Heart left ventricle (tissue), 16 donors: Measurements from ENCODE around the gene NUP214. TPM values are rescaled to one million over a fixed set of nuclear protein-coding genes. Genes with fewer than 3 reads are reported as not detected.

Experiments
- ATAC-seq, 4 donors: fragments of 200-7000 bp; cut with Tn5 transposase; one replicate each; pipeline ENCODE4 v1.9.1; 2020 to 2022; ENCODE audit warnings: moderate library complexity in 4 of 4, mild to moderate bottlenecking in 3 of 4, moderate number of reproducible peaks in 1 of 4
- DNase-seq, 5 donors: peaks; one replicate each; pipeline ENCODE4 v3.0.0-alpha.2; 2020
- H3K27ac ChIP-seq, 12 donors: fragments of 200-600 bp; sonication (generic) in 4 of 12; one replicate each; pipeline versions ENCODE4 v1.5.0 to v1.8.0; 2016 to 2022; ENCODE audit warnings: mild to moderate bottlenecking in 2 of 12
- H3K27me3 ChIP-seq, 9 donors: fragments of 200-600 bp; sonication (generic) in 2 of 9; one replicate each; pipeline versions ENCODE4 v1.5.1 to v1.8.0; 2016 to 2022; ENCODE audit warnings: mild to moderate bottlenecking in 3 of 9
- H3K36me3 ChIP-seq, 9 donors: fragments of 200-600 bp; sonication (generic) in 2 of 9; one replicate each; pipeline versions ENCODE4 v1.5.0 to v1.8.0; 2018 to 2022; ENCODE audit warnings: mild to moderate bottlenecking in 2 of 9
- H3K4me1 ChIP-seq, 12 donors: fragments of 200-600 bp; sonication (generic) in 4 of 12; one replicate each; pipeline versions ENCODE4 v1.5.0 to v1.8.0; 2016 to 2022; ENCODE audit warnings: mild to moderate bottlenecking in 3 of 12
- H3K4me3 ChIP-seq, 12 donors: fragments of 200-600 bp; sonication (generic) in 4 of 12; one replicate each; pipeline versions ENCODE4 v1.5.0 to v1.8.0; 2017 to 2022; ENCODE audit warnings: mild to moderate bottlenecking in 9 of 12, moderate library complexity in 4 of 12
- H3K9me3 ChIP-seq, 12 donors: fragments of 200-600 bp; sonication (generic) in 4 of 12; one replicate each; pipeline versions ENCODE4 v1.5.0 to v1.8.0; 2016 to 2022; ENCODE audit warnings: mild to moderate bottlenecking in 1 of 12
- POLR2A ChIP-seq, 2 donors: fragments of 450-650 bp; IDR thresholded peaks; one replicate each; pipeline ENCODE4 v1.6.1; 2017; ENCODE audit warnings: antibody characterized with exemption in 2 of 2, mild to moderate bottlenecking in 2 of 2, moderate library complexity in 2 of 2
- WGBS, 4 donors: extraction: QIAGEN DNeasy Blood & Tissue Kit in 2 of 4; methylation state at CpG; one replicate each; pipeline versions ENCODE4 v1.1.5 to v1.1.7; 2013 to 2018; 5-methylcytosine and 5-hydroxymethylcytosine counted together
- intact Hi-C, 10 donors: fragments of 100-400 bp; cut with DNase I; formaldehyde crosslinking; loops; one replicate each; pipeline versions ENCODE4 v1.11.1 to v1.14.2; 2022
- polyA plus RNA-seq, 2 donors: library from polyadenylated mRNA; stranded (reverse); fragments of 200-250 nt; gene quantifications; one replicate each; pipeline ENCODE4 v1.2.3, GENCODE V29; 2013
- total RNA-seq, 9 donors: library from RNA; depleted of rRNA in 2 of 9; stranded (reverse); fragments of >200 nt in 2 of 9; fragmentation: NEBNext Ultra II Directional in 3 of 9; extraction: Animal tissue kit (Norgen Biotek cat#: 25700) in 3 of 9; gene quantifications; one replicate each; pipeline versions ENCODE4 v1.1.0 to v1.2.4, GENCODE V29; 2016 to 2023
- TF ChIP-seq, protein P1 (sequence below), 12 donors: fragments of 200-600 bp; sonication (generic) in 4 of 12; IDR thresholded peaks; one replicate each; pipeline versions ENCODE4 v1.5.0 to v1.8.0; 2018 to 2022; ENCODE audit warnings: antibody characterized with exemption in 12 of 12, mild to moderate bottlenecking in 5 of 12
- donor health status: ischemic (EF 13 %, LVEDD 7.1; RV severe dilation, severe dysfunction).
- donor health status: healthy with polysubstance abuse.
- donor health status: DM: no; HTN: yes; CAD: no.
- donor health status: DM: no; HTN: no; CAD: no.
- donor health status: ischemic (EF 25% LVEDD 6.9; RV normal size, moderate dysfunction).
- donor health status: ischemic (EF 25% LVEDD 5.7; RV mildly dilated, moderate dysfunction).
- donor health status: healthy.
- donor health status: DM: yes; HTN: yes; CAD: no.
- donor health status: ischemic (EF 35%, LVEDD 5.7; RV mildly dilated, moderate dysfunction).
- donor health status: nonischemic (EF 11% LVEDD 7.7; RV severe dilation, severe dysfunction).
- donor health status: DM: yes; HTN: yes; CAD: no.
- donor health status: PGD.
- donor health status: ischemic (EF 29% LVEDD 5.4; RV normal size, mild dysfunction).
- donor health status: nonischemic (EF 23%, LVEDD 6.1; RV moderate dilation, normal function).

Gene NUP214
- total and polyA plus RNA-seq, 11 donors: 13.7 to 45.1 (median 23.6) TPM

DNA sequence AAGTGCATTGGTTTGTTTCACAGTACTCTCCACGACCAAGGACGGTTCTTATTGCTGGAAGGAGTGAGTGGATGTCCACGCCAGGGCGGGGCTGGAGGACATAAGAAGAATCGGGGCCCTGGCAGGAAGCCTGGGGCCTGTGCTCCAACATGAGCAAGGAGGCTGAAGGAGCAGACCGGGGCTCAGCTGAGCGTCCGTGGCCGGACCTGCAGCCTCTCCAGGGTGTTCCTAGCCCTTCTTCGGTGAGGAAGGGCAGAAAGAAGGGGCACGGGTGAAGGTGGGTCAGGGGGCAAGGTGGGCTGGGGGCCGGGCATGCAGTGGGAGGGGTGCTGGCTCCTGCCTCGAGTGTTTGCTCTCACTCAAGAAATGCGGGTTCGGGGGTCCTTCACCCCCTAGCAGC, 132.8 kb downstream of the NUP214 start:
- Histone ChIP-seq H3K27me3 (no peaks in the 10 kb centered on the region), H3K4me3 (no peak overlapping the region), H3K9me3 (no peaks in the 10 kb centered on the region), H3K27ac (peak overlapping the region in 7 of 12 donors; percentile 7 to 97 (median 30)), H3K36me3 (peaks cover 0 to 53% (median 41%) of the 10 kb centered on the region in 9 donors), H3K4me1 (peaks cover 0 to 71% (median 42%) of the 10 kb centered on the region in 12 donors)
- 44 to 67% (median 61%) methylated on average over 13 to 15 of the region's 15 CpGs for WGBS, 4 donors
- peak in 4 of 5 donors; percentile 37 to 78 (median 64) for DNase-seq
- TF ChIP-seq, protein P1, sequence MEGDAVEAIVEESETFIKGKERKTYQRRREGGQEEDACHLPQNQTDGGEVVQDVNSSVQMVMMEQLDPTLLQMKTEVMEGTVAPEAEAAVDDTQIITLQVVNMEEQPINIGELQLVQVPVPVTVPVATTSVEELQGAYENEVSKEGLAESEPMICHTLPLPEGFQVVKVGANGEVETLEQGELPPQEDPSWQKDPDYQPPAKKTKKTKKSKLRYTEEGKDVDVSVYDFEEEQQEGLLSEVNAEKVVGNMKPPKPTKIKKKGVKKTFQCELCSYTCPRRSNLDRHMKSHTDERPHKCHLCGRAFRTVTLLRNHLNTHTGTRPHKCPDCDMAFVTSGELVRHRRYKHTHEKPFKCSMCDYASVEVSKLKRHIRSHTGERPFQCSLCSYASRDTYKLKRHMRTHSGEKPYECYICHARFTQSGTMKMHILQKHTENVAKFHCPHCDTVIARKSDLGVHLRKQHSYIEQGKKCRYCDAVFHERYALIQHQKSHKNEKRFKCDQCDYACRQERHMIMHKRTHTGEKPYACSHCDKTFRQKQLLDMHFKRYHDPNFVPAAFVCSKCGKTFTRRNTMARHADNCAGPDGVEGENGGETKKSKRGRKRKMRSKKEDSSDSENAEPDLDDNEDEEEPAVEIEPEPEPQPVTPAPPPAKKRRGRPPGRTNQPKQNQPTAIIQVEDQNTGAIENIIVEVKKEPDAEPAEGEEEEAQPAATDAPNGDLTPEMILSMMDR (IDR thresholded peaks at IDR 0.05): no peak
- no peak for TF ChIP-seq POLR2A (IDR thresholded peaks at IDR 0.05)
- no peak for ATAC-seq
- intact Hi-C loops: no loop called here

DNA sequence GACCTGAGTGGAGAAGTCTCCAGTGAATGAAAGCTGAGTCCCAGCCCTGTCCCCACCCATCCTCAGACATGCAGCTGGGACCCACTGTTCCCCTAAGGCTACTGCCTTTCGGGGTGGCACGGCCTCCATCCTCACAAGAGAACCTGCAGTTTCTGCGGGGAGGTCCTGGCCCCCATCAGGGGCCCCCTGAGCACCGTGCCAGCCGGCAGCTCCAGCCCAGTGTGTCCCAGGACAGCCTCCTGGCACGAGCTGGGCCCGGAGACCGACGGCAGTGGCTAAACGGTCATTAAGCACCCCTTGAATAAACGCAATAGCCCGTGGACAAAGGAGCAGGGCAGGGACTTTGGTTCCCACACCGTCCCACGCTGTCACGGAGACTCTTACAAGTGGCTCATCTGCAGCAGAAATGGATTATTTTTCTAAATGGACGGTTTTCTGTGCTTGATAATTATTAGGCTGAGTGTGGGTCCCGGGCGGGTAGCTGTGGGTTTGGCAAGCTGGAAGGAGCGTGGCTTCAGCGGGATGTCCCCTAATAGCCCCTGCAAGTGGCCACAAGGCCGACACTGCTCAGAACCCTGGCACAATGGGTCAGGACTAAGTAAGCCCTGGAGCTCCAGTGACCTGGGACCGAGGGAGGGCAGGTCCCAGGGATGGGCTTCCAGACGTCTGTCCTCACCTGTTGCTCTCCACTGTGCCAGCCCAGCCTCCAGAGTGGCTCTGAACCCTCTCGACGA, 133.5 kb downstream of the NUP214 start:
- no peak overlapping the region for H3K4me3 ChIP-seq
- ATAC-seq (no peak), DNase-seq (peak in 4 of 5 donors; percentile 14 to 49 (median 27))
- H3K27ac ChIP-seq: peak overlapping the region in 7 of 12 donors; percentile 7 to 97 (median 30)
- intact Hi-C loops: no loop called here
- TF ChIP-seq, protein P1 (IDR thresholded peaks at IDR 0.05): no peak
- no peak for TF ChIP-seq POLR2A (IDR thresholded peaks at IDR 0.05)
- no peaks in the 10 kb centered on the region for H3K9me3 ChIP-seq
- 63 to 86% (median 68%) methylated on average over 20 to 25 of the region's 25 CpGs for WGBS, 4 donors
- H3K36me3 ChIP-seq: peaks cover 0 to 56% (median 41%) of the 10 kb centered on the region in 9 donors
- H3K27me3 ChIP-seq: no peaks in the 10 kb centered on the region
- H3K4me1 ChIP-seq: peaks cover 0 to 71% (median 42%) of the 10 kb centered on the region in 12 donors

DNA sequence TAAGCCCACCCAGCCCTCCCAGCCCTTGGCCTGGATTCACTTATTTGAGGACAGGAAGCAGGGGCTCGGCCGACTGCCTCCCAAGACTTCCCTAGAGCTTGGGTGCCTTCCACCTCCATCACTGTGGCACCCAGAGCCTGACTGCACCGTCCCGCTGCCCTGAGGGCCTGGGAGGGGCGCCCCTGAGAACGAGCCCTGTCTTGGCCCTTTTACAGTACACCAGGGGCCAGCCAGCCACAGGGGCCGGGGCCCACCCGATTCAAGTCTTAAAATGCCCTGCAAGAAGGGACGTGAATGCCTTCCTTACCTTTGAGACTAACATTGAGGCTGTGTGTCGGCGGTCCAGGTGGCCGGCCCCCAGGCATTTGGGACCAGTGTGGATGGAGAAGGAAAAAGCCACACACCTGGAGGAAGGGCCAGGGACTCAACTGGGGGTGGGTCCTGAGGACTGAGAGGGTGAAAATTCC, 134.1 kb downstream of the NUP214 start:
- ATAC-seq: no peak

More for the DNA sequence above, 134.1 kb downstream of the NUP214 start:
- DNase-seq: peak in 3 of 5 donors; percentile 14 to 26 (median 18)
- Histone ChIP-seq H3K27ac (peak overlapping the region in 2 of 12 donors; percentile 20 to 41), H3K9me3 (no peaks in the 10 kb centered on the region), H3K27me3 (no peaks in the 10 kb centered on the region), H3K4me3 (no peak overlapping the region), H3K4me1 (peaks cover 0 to 71% (median 44%) of the 10 kb centered on the region in 12 donors), H3K36me3 (peaks cover 0 to 56% (median 41%) of the 10 kb centered on the region in 9 donors)
- 86 to 97% (median 90%) methylated on average over 10 to 12 of the region's 12 CpGs for WGBS, 4 donors
- intact Hi-C loops: no loop called here
- no peak for TF ChIP-seq POLR2A (IDR thresholded peaks at IDR 0.05)
- TF ChIP-seq, protein P1 (IDR thresholded peaks at IDR 0.05): no peak
